ENCODE data around the gene TRIM16.
"Not testable (repeated sequence)": the region's sequence is repeated elsewhere in the genome, so short reads cannot be mapped to it uniquely, and the experiment has no call there.

TRIM16 gene

GRCh38 chr17:15615850-15616249 lies 68.3 kb downstream of the TRIM16 start:
- DNase-seq (ENCODE audit: low read depth): not testable (repeated sequence)

DNA sequence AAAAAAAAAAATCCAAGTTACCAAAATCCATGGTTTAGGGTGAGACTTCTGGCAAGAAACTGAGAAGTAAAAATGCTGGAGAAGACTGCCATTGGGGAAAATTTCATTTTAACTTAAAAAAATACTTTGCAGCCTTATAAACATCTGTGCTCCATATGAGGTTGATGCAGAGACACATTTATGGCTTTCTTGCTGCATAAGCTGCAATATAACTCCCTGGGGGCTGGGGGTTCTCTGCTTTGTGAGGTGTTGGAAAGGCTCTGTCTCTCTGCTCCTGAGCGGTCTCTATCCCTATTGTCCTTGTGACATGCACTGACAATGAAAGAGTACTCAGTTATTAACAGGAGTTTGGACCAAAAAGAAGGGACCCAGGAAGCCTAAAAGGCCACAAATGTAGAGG lies 71.0 kb downstream of the TRIM16 start:
- DNase-seq (ENCODE audit: low read depth): not testable (repeated sequence)

- not testable (repeated sequence) for DNase-seq (ENCODE audit: low read depth)
Observed at GRCh38 chr17:15592960-15593359, 91.2 kb downstream of the TRIM16 start.

DNA sequence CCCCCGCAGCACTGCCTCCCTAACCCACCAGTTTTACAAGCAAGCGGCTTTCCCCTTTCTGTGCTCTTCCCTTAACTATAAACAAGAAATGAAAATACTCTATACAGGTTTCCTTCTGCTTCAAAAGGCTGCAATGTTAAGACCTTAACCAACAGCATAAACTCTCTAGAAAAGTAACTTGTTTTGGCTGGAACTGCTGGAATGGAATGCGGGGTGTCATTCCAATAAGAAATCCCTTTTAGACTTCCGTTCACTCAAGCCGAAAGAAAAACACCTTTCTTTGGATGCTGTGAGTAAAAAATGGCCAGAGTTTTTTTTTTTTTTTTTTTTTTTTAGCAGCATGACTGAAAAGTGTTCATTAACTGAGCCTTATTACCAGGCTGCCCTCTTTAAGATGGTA lies 92.1 kb downstream of the TRIM16 start:
- not testable (repeated sequence) for DNase-seq (ENCODE audit: low read depth)

GRCh38 chr17:15590844-15591243 lies 93.3 kb downstream of the TRIM16 start:
- not testable (repeated sequence) for DNase-seq (ENCODE audit: low read depth)

- DNase-seq (ENCODE audit: low read depth): not testable (repeated sequence)
Observed at GRCh38 chr17:15589544-15590536, 94.3 kb downstream of the TRIM16 start.

- DNase-seq (ENCODE audit: low read depth): not testable (repeated sequence)
Observed at GRCh38 chr17:15588017-15588416, 96.1 kb downstream of the TRIM16 start.

- not testable (repeated sequence) for DNase-seq (ENCODE audit: low read depth)
Observed at GRCh38 chr17:15583313-15583712, 100.8 kb downstream of the TRIM16 start.

DNA sequence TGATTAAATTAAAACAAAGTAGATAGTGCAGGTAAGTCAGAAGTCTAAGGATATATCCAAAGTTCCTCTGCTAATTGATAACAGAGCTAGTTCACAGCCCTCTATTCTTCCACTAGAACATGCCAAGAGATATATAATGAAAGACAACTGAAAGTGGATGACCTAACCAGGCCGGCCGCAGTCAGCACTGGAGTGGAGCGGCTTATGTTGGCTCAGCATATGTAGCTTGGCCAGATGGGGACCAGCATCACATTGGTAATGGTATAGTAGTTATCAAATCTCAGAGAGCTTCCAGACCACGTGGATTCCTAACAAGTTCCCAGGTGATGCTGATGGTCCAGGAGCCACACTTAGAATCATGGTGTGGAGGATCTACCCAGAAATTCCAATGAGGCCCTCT lies 102.6 kb downstream of the TRIM16 start:
- not testable (repeated sequence) for DNase-seq (ENCODE audit: low read depth)

All from activated gamma-delta T cell treated with anti-CD3 and anti-CD28 coated beads, Interleukin-2, amount 50 U/mL, for 16 hours (primary cell).